GM21423 (cell line): Measurements from ENCODE around the gene SIRT2.
"Not testable (repeated sequence)": the region's sequence is repeated elsewhere in the genome, so short reads cannot be mapped to it uniquely, and the experiment has no call there.

Experiments used
- ATAC-seq: cut with Tn5 transposase; IDR thresholded peaks from one replicate; pipeline ENCODE4 v1.9.1; 2021; ENCODE audit warnings: mild to moderate bottlenecking, moderate library complexity; ENCODE audit not compliant: unreplicated experiment

The SIRT2 gene

GRCh38 chr19:38898788-38899446, 501 bp downstream of the SIRT2 start:
- ATAC-seq = no peak

GRCh38 chr19:38894968-38895367, 4.5 kb downstream of the SIRT2 start:
- ATAC-seq = no peak

- ATAC-seq = no peak
Measured at GRCh38 chr19:38893341-38893771, 6.1 kb downstream of the SIRT2 start.

DNA sequence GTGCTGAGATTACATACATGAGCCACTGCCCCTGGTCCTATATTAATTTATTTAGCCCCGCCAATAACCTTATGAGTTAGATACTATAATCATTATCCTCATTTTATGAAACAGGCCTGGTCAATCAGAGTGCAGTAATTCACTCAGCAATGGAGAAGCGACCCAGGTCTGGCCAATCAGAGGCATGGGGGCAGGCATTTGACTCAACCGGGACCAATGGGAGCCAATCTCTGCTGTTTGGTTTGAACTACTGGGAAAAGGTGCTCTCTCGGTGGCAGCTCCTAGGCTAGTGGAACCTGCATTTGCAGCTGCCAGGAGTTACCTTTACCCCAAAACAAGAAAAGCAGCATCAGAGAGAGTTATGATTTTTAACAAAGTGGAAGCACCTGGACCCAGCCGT, 6.6 kb downstream of the SIRT2 start:
- no peak for ATAC-seq

DNA sequence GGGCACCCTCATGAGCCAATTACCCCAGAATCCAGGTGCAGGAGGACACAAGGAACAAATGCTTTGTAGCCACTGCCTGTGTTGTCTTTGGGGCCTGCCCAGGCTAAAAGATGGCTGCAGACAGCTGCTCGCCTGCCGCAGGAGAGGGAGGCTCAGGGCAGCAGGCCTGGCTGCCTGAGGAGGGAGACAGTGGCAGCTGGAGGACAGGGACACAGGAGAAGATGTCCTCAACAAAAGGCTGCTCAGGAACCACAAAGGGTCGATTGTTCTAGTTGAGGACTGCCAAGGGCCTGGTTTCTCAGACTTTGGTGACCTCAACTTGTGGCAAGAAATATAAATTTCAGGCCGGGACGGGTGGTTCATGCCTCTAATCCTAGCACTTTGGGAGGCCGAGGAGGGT, 7.6 kb downstream of the SIRT2 start:
- ATAC-seq = no peak

- no peak for ATAC-seq
Measured at GRCh38 chr19:38890686-38891085, 8.7 kb downstream of the SIRT2 start.

DNA sequence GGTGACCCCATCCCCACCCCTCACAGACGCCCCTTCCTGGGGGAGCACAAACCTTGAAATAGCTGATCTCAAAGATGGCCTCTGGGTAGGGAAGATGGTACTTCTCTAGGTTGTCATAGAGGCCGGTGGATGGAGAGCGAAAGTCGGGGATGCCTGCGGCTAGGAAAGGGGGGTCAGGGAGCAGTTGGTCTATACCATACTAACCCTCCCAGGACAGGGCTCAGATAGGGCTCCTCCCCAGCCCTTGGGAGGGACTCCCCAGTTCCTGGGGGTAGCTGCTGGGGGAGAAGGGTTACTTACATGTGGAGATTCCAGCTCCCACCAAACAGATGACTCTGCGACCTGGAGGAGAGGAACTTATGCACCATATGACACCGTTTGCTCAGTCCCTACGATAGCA, 9.6 kb downstream of the SIRT2 start:
- no peak for ATAC-seq

DNA sequence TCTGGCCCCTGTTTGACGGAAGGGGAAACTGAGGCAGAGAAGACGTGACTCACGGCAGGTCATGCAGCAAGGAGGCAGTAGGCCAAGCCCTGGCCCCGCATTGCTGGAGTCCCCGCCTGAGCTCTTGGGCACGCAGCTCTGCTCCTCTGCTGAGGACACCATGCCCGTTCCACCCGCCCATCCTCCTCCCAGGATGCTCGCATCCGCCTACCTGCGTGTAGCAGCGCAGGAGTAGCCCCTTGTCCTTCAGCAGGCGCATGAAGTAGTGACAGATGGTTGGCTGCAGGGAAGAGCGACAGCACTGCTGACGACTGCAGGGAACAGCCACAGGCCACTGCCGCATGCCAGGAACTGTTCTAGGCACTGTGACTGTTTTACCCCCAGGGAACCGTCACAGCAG, 10.5 kb downstream of the SIRT2 start:
- ATAC-seq = no peak

GRCh38 chr19:38884691-38885090, 14.7 kb downstream of the SIRT2 start:
- ATAC-seq = not testable (repeated sequence)

- no peak for ATAC-seq
Measured at GRCh38 chr19:38883286-38883685, 16.1 kb downstream of the SIRT2 start.

DNA sequence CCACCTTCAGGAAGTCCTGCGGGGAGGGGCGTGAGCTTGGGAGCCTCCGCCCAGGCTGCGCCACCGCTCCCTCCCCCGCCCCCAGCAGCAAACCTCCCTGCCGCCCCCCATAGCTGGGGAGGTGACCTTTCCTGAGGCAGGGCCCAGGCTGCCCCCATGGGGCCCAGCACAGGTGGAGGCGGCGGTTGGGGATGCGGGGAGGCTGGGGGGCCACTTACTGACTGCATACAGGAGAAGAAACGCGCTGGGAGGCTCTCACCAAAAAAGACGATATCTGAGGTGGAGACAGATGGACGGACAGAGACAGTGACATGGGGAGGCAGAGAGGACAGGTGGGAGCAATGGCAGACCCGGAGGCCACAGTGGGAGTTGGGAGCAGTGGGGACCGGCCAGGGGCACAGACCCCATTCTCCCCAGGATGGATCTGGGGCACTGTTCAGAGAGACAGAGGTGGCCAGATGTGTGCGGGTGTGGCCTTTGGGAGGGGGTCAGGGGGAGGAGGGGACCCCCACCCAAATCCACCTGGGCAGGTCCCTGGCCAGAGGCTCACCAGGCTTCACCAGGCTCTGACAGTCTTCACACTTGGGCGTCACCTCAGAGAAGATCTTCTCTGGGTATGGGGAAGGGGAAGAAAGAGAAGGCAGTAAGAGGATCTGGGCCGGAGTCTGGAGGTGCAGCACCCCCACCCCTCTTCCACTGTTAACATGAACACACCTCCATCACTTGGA, 18.4 kb downstream of the SIRT2 start:
- no peak for ATAC-seq

- ATAC-seq = no peak
Measured at GRCh38 chr19:38880076-38880881, 19.1 kb downstream of the SIRT2 start.

DNA sequence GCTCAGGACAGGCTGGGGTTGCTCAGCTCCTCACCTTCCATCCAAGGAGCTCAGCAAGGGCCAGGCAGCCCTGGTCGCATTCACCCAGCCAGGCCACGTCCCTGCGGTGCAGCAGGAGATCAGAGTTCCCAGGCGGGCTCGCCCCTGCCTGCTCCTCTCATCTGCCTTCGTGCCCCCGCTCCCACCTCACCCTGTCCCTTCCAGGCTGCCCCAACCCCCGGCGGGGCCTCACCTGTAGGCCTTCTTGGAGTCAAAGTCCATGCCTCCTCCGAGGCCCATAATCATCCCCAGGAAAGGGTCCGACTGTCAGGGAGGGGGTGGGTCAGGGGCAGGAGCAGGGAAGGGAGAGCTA, 20.0 kb downstream of the SIRT2 start:
- no peak for ATAC-seq

- no peak for ATAC-seq
Measured at GRCh38 chr19:38878575-38879399, 20.6 kb downstream of the SIRT2 start.

DNA sequence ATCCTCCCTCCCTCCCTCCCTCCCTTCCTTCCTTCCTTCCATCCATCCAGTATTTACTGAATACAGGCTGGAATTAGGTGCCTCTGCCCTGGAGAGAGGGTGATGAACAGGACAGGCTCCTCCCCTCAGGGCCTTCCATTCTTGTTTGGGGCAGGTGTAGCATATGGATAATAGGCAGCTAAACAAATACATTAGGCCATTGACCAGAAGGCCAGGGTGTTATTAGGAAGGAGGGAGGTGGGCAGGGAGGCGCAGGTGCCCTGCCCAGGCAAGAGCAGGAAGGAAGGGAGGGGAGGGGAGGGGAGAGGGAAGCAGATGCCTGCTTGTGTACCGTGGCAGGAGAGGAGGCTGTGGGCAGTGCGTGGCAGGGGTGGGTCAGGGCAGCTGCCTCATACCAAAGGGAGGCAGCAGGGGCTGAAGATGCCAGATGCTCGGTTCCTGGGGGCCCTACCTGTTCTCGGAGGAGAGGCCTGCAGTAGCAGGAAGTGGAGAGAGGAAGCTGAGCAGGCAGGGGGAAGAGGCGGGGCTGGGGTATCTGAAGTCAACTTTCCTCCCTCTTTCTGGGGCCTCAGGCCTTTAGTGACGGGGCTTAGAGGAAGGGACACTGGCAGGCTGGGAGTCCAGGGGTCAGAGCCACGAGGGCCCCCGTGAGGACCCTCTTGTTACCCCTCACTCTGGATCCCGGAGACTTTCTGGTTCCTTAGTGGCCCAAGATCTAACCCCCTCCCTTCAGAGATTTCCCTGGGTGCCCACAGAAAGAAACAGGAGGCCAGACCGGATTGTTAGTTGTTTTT, 21.4 kb downstream of the SIRT2 start, which contains the start of gene RINL:
Gene RINL, minus strand, starts transcription at position 495 of the 794 bp plus-strand sequence. CDS start 1,533 bp downstream, outside the sequence.
- ATAC-seq = peak; percentile 57

- no peak for ATAC-seq
Measured at GRCh38 chr19:38875656-38876395, 23.6 kb downstream of the SIRT2 start.

GRCh38 chr19:38873400-38873799, 26.0 kb downstream of the SIRT2 start:
- ATAC-seq = not testable (repeated sequence)

DNA sequence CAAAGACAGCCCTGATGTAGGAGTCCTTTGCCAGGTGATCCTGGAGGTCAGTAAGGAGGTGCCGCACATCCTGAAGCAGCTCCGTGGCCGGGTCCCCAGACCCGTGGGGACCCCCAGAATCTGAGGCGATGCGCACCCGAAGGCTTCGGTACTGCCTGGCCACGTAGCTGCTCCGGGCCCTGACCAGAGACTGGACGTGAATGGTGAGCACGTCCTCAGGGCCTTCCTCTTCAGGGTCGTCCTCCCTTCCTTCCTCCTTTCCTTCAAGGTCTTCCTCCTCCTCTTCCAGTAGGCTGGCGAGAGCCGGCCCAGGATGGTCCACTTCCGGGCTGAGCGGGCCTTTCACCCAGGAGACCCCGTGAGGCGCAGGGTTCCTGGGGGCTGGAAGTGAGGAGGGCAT, 28.8 kb downstream of the SIRT2 start:
- ATAC-seq = no peak

DNA sequence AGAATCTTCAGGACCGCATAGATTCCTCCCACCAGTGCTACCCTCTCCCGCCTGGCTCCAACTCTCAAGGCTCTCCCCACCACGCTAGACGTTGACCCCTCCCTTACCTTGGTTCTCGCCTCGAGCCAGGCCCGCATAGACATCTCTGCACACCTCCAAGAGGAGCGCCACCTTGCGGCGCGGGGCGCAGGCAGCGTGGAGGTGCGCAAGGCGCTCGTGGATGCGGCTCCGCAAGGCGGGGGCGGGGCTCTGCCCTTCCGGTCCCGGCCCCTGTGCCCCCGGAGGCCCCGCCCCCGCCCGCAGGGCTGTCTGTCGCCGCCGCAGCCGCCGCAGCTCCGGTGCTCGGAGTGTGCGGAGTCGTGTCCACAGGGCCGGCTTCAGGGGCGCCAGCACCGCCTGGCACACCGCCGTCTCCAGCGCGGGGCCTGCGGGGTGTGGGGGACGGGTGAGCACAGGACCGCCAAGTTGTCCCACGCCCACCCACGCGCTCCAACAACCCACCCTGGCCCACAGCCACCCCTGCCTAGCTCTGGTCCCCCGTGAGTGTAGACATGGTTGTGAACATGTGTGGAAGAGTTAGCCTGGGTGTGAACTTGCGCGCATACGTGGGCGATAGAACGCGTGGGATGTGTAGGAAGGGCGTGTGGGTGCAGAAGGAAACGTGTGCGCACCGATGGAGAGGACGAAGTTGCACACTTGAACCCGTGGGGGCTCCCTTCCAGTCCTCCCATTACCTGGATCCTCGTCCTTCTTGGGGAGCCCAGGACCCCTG, 29.4 kb downstream of the SIRT2 start:
- ATAC-seq = peak; percentile 64
